Measurements from ENCODE around the gene TSPAN2. TPM values are rescaled to one million over a fixed set of nuclear protein-coding genes. Genes with fewer than 3 reads are reported as not detected.
"Not testable (repeated sequence)": the region's sequence is repeated elsewhere in the genome, so short reads cannot be mapped to it uniquely, and the experiment has no call there.

Gene TSPAN2
- total RNA-seq, 4 donors from 2014 or later: 3.0 to 6.6 (median 4.6) TPM

- Histone ChIP-seq H3K27me3 (no peaks in the 10 kb centered on the region), H3K9me3 (no peaks in the 10 kb centered on the region), H3K4me1 (no peaks in the 10 kb centered on the region)
Observed at GRCh38 chr1:115023593-115023992, 65.7 kb downstream of the TSPAN2 start.

GRCh38 chr1:115021145-115021544 lies 68.2 kb downstream of the TSPAN2 start:
- H3K9me3 ChIP-seq: no peaks in the 10 kb centered on the region
- 75 to 76% methylated on average over 1 of the region's 1 CpG for WGBS, 2 donors
- no peaks in the 10 kb centered on the region for H3K36me3 ChIP-seq
- no peak overlapping the region for H3K4me3 ChIP-seq (replicated peaks in 1 of 3)
- intact Hi-C loops (cut with DNase I): no loop called here
- H3K4me1 ChIP-seq: no peaks in the 10 kb centered on the region
- H3K27me3 ChIP-seq: no peaks in the 10 kb centered on the region
- TF ChIP-seq CTCF (IDR thresholded peaks at IDR 0.05): no peak
- no peak for TF ChIP-seq POLR2A (IDR thresholded peaks at IDR 0.05)
- H3K27ac ChIP-seq: no peak overlapping the region
- DNase-seq: no peak

More at GRCh38 chr1:115023593-115023992, 65.7 kb downstream of the TSPAN2 start:
- TF ChIP-seq CTCF (IDR thresholded peaks at IDR 0.05): no peak
- no peak for TF ChIP-seq POLR2A (IDR thresholded peaks at IDR 0.05)
- no peak for DNase-seq
- intact Hi-C loops (cut with DNase I): no loop called here
- Histone ChIP-seq H3K4me3 (replicated peaks in 1 of 3) (no peak overlapping the region), H3K27ac (no peak overlapping the region), H3K36me3 (no peaks in the 10 kb centered on the region)

GRCh38 chr1:115019549-115019948 lies 69.8 kb downstream of the TSPAN2 start:
- H3K27ac ChIP-seq; H3K36me3 ChIP-seq; H3K9me3 ChIP-seq; H3K27me3 ChIP-seq; H3K4me3 ChIP-seq (replicated peaks in 1 of 3); H3K4me1 ChIP-seq; DNase-seq; intact Hi-C loops (cut with DNase I): not testable (repeated sequence)
- WGBS, 2 donors: 91 to 92% methylated on average over 9 of the region's 9 CpGs

- intact Hi-C loops (cut with DNase I): no loop called here
- H3K9me3 ChIP-seq: no peaks in the 10 kb centered on the region
- no peak for DNase-seq
- H3K36me3 ChIP-seq: no peaks in the 10 kb centered on the region
- no peak overlapping the region for H3K4me3 ChIP-seq (replicated peaks in 1 of 3)
- WGBS, 2 donors: 94 to 95% methylated on average over 2 of the region's 2 CpGs
- no peak overlapping the region for H3K27ac ChIP-seq
- TF ChIP-seq CTCF (IDR thresholded peaks at IDR 0.05) (no peak), POLR2A (IDR thresholded peaks at IDR 0.05) (no peak)
- no peaks in the 10 kb centered on the region for H3K27me3 ChIP-seq
- H3K4me1 ChIP-seq: no peaks in the 10 kb centered on the region
Observed at GRCh38 chr1:115013792-115014191, 75.5 kb downstream of the TSPAN2 start.

GRCh38 chr1:115012434-115012833 lies 76.9 kb downstream of the TSPAN2 start:
- 81% methylated on average over 1 of the region's 1 CpG; no CpG with 5 or more reads in 1 of the 2 donors for WGBS, 2 donors
- intact Hi-C loops (cut with DNase I): no loop called here
- DNase-seq: no peak
- H3K36me3 ChIP-seq: no peaks in the 10 kb centered on the region
- TF ChIP-seq CTCF (IDR thresholded peaks at IDR 0.05): no peak
- H3K4me3 ChIP-seq (replicated peaks in 1 of 3): no peak overlapping the region
- H3K27ac ChIP-seq: no peak overlapping the region
- H3K27me3 ChIP-seq: no peaks in the 10 kb centered on the region
- H3K4me1 ChIP-seq: no peaks in the 10 kb centered on the region
- H3K9me3 ChIP-seq: no peaks in the 10 kb centered on the region

- WGBS, 2 donors: 94% methylated on average over 1 of the region's 1 CpG
- no peak for DNase-seq
- intact Hi-C loops (cut with DNase I): no loop called here
- H3K27ac ChIP-seq: no peak overlapping the region
- no peaks in the 10 kb centered on the region for H3K9me3 ChIP-seq
- TF ChIP-seq POLR2A (IDR thresholded peaks at IDR 0.05) (no peak), CTCF (IDR thresholded peaks at IDR 0.05) (no peak)
- no peak overlapping the region for H3K4me3 ChIP-seq (replicated peaks in 1 of 3)
- H3K27me3 ChIP-seq: no peaks in the 10 kb centered on the region
- H3K4me1 ChIP-seq: no peaks in the 10 kb centered on the region
- H3K36me3 ChIP-seq: no peaks in the 10 kb centered on the region
Observed at GRCh38 chr1:115012006-115012405, 77.3 kb downstream of the TSPAN2 start.
